SU-DHL-6 (cell line): Measurements from ENCODE around the gene DNAJC13.

ENCODE experiments used
- H2AFZ ChIP-seq: fragments of 200-600 bp; sonication (generic); 2 replicates; pipeline ENCODE4 v1.6.1; 2014; ENCODE audit warnings: low read depth, mild to moderate bottlenecking, moderate library complexity, mixed read lengths, antibody characterized with exemption, low read length; ENCODE audit not compliant: severe bottlenecking
- H3F3A ChIP-seq: fragments of 200-600 bp; shearing (Covaris generic); 2 replicates; pipeline ENCODE4 v1.6.0; 2016; ENCODE audit warnings: antibody characterized with exemption, mild to moderate bottlenecking; ENCODE audit not compliant: insufficient read depth
- H3K27ac ChIP-seq: fragments of 200-600 bp; sonication (generic); 2 replicates; pipeline ENCODE4 v1.5.1; 2016; ENCODE audit warnings: low read depth, mild to moderate bottlenecking, low read length, moderate library complexity, mixed read lengths
- H3K27me3 ChIP-seq: fragments of 200-600 bp; sonication (generic), shearing (Covaris generic); 2 replicates; pipeline ENCODE4 v1.6.0; 2014; ENCODE audit warnings: mild to moderate bottlenecking, low read length
- H3K36me3 ChIP-seq: fragments of 200-600 bp; sonication (generic); 2 replicates; pipeline ENCODE4 v1.6.1; 2014; ENCODE audit warnings: mild to moderate bottlenecking, low read length, mixed read lengths
- H3K4me2 ChIP-seq: fragments of 300-600, 200-600 bp; shearing (Covaris generic), sonication (generic); 2 replicates; pipeline ENCODE4 v1.6.0; 2014; ENCODE audit warnings: low read length, low read depth, mild to moderate bottlenecking; ENCODE audit not compliant: poor library complexity, severe bottlenecking
- H3K4me3 ChIP-seq: fragments of 200-600 bp; sonication (generic); 2 replicates; pipeline ENCODE4 v1.5.1; 2014; ENCODE audit warnings: antibody characterized with exemption, low read length, mild to moderate bottlenecking, mixed read lengths; ENCODE audit not compliant: insufficient read depth, poor library complexity, severe bottlenecking
- H3K79me2 ChIP-seq: fragments of 200-600 bp; sonication (generic); 2 replicates; pipeline ENCODE4 v1.6.1; 2014; ENCODE audit warnings: mild to moderate bottlenecking, low read length, moderate library complexity; ENCODE audit not compliant: insufficient read depth
- H3K9ac ChIP-seq: fragments of 200-600 bp; sonication (generic); 2 replicates; pipeline ENCODE4 v1.7.0; 2014; ENCODE audit warnings: mild to moderate bottlenecking, low read length
- H3K9me2 ChIP-seq: fragments of 200-600 bp; sonication (generic); replicated peaks from 2 replicates; pipeline ENCODE4 v1.6.1; 2014; ENCODE audit warnings: low read length; ENCODE audit not compliant: insufficient read depth
- H3K9me3 ChIP-seq: fragments of 200-600 bp; sonication (generic); 2 replicates; pipeline ENCODE4 v1.6.1; 2014; ENCODE audit warnings: low read length, mixed read lengths; ENCODE audit not compliant: insufficient read depth
- H4K20me1 ChIP-seq: fragments of 200-600 bp; sonication (generic); 2 replicates; pipeline ENCODE4 v1.6.1; 2014; ENCODE audit warnings: low read depth, mild to moderate bottlenecking, antibody characterized with exemption, low read length, moderate library complexity, mixed read lengths
- CTCF ChIP-seq: fragments of 200-600 bp; sonication (generic); IDR thresholded peaks from one replicate; pipeline ENCODE4 v1.5.1; 2017; ENCODE audit warnings: antibody characterized with exemption, mild to moderate bottlenecking, low read length, moderate library complexity; ENCODE audit not compliant: insufficient read depth, poor library complexity, severe bottlenecking
- EZH2phosphoT487 ChIP-seq: fragments of 200-600 bp; sonication (generic), shearing (Covaris generic); conservative IDR thresholded peaks from 2 replicates; pipeline ENCODE4 v1.6.1; 2018; ENCODE audit warnings: mild to moderate bottlenecking, antibody characterized with exemption, low read length, moderate library complexity, mixed read lengths

DNAJC13 gene

GRCh38 chr3:132422531-132422930 lies 5.2 kb downstream of the DNAJC13 start:
- no peaks in the 10 kb centered on the region for H3K9me3 ChIP-seq
- H3K4me2 ChIP-seq = no peak overlapping the region
- no peak overlapping the region for H3K4me3 ChIP-seq
- no peaks in the 10 kb centered on the region for H3K9me2 ChIP-seq
- H3F3A ChIP-seq = peaks cover 5% of the 10 kb centered on the region; the same call in 1 of the 2 replicates
- no peak for TF ChIP-seq CTCF
- no peak for TF ChIP-seq EZH2phosphoT487
- peaks cover 4% of the 10 kb centered on the region; the same call in 1 of the 2 replicates for H4K20me1 ChIP-seq
- H3K27me3 ChIP-seq = no peaks in the 10 kb centered on the region
- no peak overlapping the region for H3K9ac ChIP-seq
- H3K79me2 ChIP-seq = peaks cover 79% of the 10 kb centered on the region
- no peak overlapping the region for H2AFZ ChIP-seq
- H3K36me3 ChIP-seq = no peaks in the 10 kb centered on the region; the same call in 1 of the 2 replicates
- H3K27ac ChIP-seq = no peak overlapping the region

GRCh38 chr3:132432639-132433038 lies 15.3 kb downstream of the DNAJC13 start:
- Histone ChIP-seq H3K9me3 (no peaks in the 10 kb centered on the region), H3F3A (peaks cover 3% of the 10 kb centered on the region; the same call in 1 of the 2 replicates), H3K4me2 (no peak overlapping the region), H4K20me1 (no peaks in the 10 kb centered on the region), H3K4me3 (no peak overlapping the region), H3K9ac (no peak overlapping the region), H3K9me2 (no peaks in the 10 kb centered on the region), H2AFZ (no peak overlapping the region), H3K36me3 (no peaks in the 10 kb centered on the region; the same call in 1 of the 2 replicates), H3K27me3 (no peaks in the 10 kb centered on the region), H3K27ac (no peak overlapping the region), H3K79me2 (peaks cover 36% of the 10 kb centered on the region)
- TF ChIP-seq EZH2phosphoT487 (no peak), CTCF (no peak)

- H3K4me3 ChIP-seq = no peak overlapping the region
- TF ChIP-seq EZH2phosphoT487 (no peak), CTCF (no peak)
- H2AFZ ChIP-seq = no peak overlapping the region
- no peak overlapping the region for H3K27ac ChIP-seq
- peaks cover 3% of the 10 kb centered on the region; the same call in 1 of the 2 replicates for H3F3A ChIP-seq
- no peaks in the 10 kb centered on the region for H3K27me3 ChIP-seq
- no peaks in the 10 kb centered on the region; the same call in 1 of the 2 replicates for H3K36me3 ChIP-seq
- no peak overlapping the region for H3K9ac ChIP-seq
- H3K4me2 ChIP-seq = no peak overlapping the region
- H3K9me2 ChIP-seq = no peaks in the 10 kb centered on the region
- peaks cover 31% of the 10 kb centered on the region for H3K79me2 ChIP-seq
- no peaks in the 10 kb centered on the region for H4K20me1 ChIP-seq
- no peaks in the 10 kb centered on the region for H3K9me3 ChIP-seq
These were observed 15.8 kb downstream of the DNAJC13 start for GRCh38 chr3:132433121-132433520.
